ENCODE results near the gene LAD1. TPM values are rescaled to one million over a fixed set of nuclear protein-coding genes. Genes with fewer than 3 reads are reported as not detected.

The LAD1 gene
- polyA plus RNA-seq, 2 of the 4 experiments (the other 2 are of a cell fraction), result 0.19 to 1.1 TPM

- ChIA-PET CTCF (interaction anchor here (1.1 to 17.3 kb wide), 3 partner anchors 9 to 105 kb away, joined by 3 to 480 read pairs (median 196); no protein-coding TSS in a partner anchor), POLR2A (no interaction called here)
- no peak for TF ChIP-seq HOXA7 (CRISPR knock-in tag; IDR thresholded peaks at IDR 0.05)
- no peak for TF ChIP-seq ESRRA (IDR thresholded peaks at IDR 0.05; ENCODE audit: borderline replicate concordance, low read length)
- TF ChIP-seq BCL3 (IDR thresholded peaks at IDR 0.05), result no peak
- TF ChIP-seq PHF8 (IDR thresholded peaks at IDR 0.05; ENCODE audit: borderline replicate concordance, low read depth), result no peak
- no peak for TF ChIP-seq EP300 (IDR thresholded peaks at IDR 0.05)
- no peak for TF ChIP-seq CHD4 (IDR thresholded peaks at IDR 0.05; ENCODE audit: borderline replicate concordance)
- no peak for TF ChIP-seq ZC3H11A (IDR thresholded peaks at IDR 0.05)
- TF ChIP-seq USF2 (IDR thresholded peaks at IDR 0.05), result no peak
- no peak for FAIRE-seq
- WGBS (ENCODE audit: missing lambda C conversion rate), result 67% methylated on average over 5 of the region's 5 CpGs
- H3K27ac ChIP-seq, result no peak overlapping the region
- ATAC-seq, result no peak
- no peak overlapping the region for H3K4me3 ChIP-seq
- H3K9me3 ChIP-seq, result no peaks in the 10 kb centered on the region
- H3K4me2 ChIP-seq, result no peak overlapping the region
- no peak for DNase-seq (ENCODE audit: low read depth in 1 of 2, low spot score in 1 of 2)
- H3K4me1 ChIP-seq, result peaks cover 3% of the 10 kb centered on the region; the same call in 1 of the 3 replicates
Observed at GRCh38 chr1:201356236-201356635, 42.9 kb downstream of the LAD1 start.

GRCh38 chr1:201355471-201355870 lies 43.7 kb downstream of the LAD1 start:
- Histone ChIP-seq H3K27ac (no peak overlapping the region), H3K4me1 (peaks cover 3% of the 10 kb centered on the region; the same call in 1 of the 3 replicates), H3K4me3 (no peak overlapping the region), H3K4me2 (no peak overlapping the region), H3K9me3 (no peaks in the 10 kb centered on the region)
- ATAC-seq (no peak), DNase-seq (ENCODE audit: low read depth in 1 of 2, low spot score in 1 of 2) (no peak), FAIRE-seq (no peak)
- CTCF ChIA-PET, result interaction anchor here (0.8 to 17.3 kb wide), 7 partner anchors 8 to 205 kb away, joined by 3 to 480 read pairs (median 4); no protein-coding TSS in a partner anchor
- POLR2A ChIA-PET, result no interaction called here
- 73% methylated on average over 6 of the region's 7 CpGs for WGBS (ENCODE audit: missing lambda C conversion rate)
- TF ChIP-seq E2F6 (IDR thresholded peaks at IDR 0.05; ENCODE audit: borderline replicate concordance, low read depth), result no peak
- no peak for TF ChIP-seq BHLHE40 (IDR thresholded peaks at IDR 0.05; ENCODE audit: low read depth, low read length)
- no peak for TF ChIP-seq REST (IDR thresholded peaks at IDR 0.05)
- no peak for TF ChIP-seq PBX3 (IDR thresholded peaks at IDR 0.05)

- no peak overlapping the region for H3K27ac ChIP-seq
- DNase-seq (ENCODE audit: low read depth in 1 of 2, low spot score in 1 of 2) (no peak), FAIRE-seq (no peak), ATAC-seq (no peak)
- ChIA-PET POLR2A (no interaction called here), CTCF (interaction anchor here (0.8 to 17.3 kb wide), 7 partner anchors 8 to 205 kb away, joined by 3 to 480 read pairs (median 4); no protein-coding TSS in a partner anchor)
- no peak overlapping the region for H3K4me2 ChIP-seq
- H3K4me1 ChIP-seq, result peaks cover 3% of the 10 kb centered on the region; the same call in 1 of the 3 replicates
- no peak overlapping the region for H3K4me3 ChIP-seq
- no peaks in the 10 kb centered on the region for H3K9me3 ChIP-seq
- WGBS (ENCODE audit: missing lambda C conversion rate), result 74% methylated on average over 3 of the region's 4 CpGs
- TF ChIP-seq FOSB (CRISPR knock-in tag; IDR thresholded peaks at IDR 0.05) (no peak), ZNF302 (CRISPR knock-in tag; IDR thresholded peaks at IDR 0.05) (no peak), KDM5A (IDR thresholded peaks at IDR 0.05) (no peak), JUNB (IDR thresholded peaks at IDR 0.05) (no peak), HOXB13 (CRISPR knock-in tag; IDR thresholded peaks at IDR 0.05; ENCODE audit: low read depth) (no peak), POLR2A (IDR thresholded peaks at IDR 0.05; ENCODE audit: low read length) (no peak), MAZ (IDR thresholded peaks at IDR 0.05; ENCODE audit: borderline replicate concordance, low read depth, low read length) (no peak), CEBPB (IDR thresholded peaks at IDR 0.05) (no peak), EHF (CRISPR knock-in tag; IDR thresholded peaks at IDR 0.05) (no peak), CHD2 (IDR thresholded peaks at IDR 0.05; ENCODE audit: low read length, partially characterized antibody) (no peak), JUN (IDR thresholded peaks at IDR 0.05) (no peak), RARB (CRISPR knock-in tag; IDR thresholded peaks at IDR 0.05) (no peak), ESRRA (IDR thresholded peaks at IDR 0.05; ENCODE audit: borderline replicate concordance, low read length) (no peak), HOXB5 (CRISPR knock-in tag; IDR thresholded peaks at IDR 0.05) (no peak), BHLHE40 (IDR thresholded peaks at IDR 0.05; ENCODE audit: low read depth, low read length) (no peak), MAX (IDR thresholded peaks at IDR 0.05) (no peak), RNF2 (IDR thresholded peaks at IDR 0.05; ENCODE audit: borderline replicate concordance, low read depth) (no peak), SREBF2 (IDR thresholded peaks at IDR 0.05) (no peak)
Observed at GRCh38 chr1:201354901-201355295, 44.2 kb downstream of the LAD1 start.

Data from A549 (cell line).